ENCODE results near the gene ETFA. TPM values are rescaled to one million over a fixed set of nuclear protein-coding genes. Genes with fewer than 3 reads are reported as not detected.

ETFA gene
- total RNA-seq, 1 experiment from 2014 or later, result 164 TPM

DNA sequence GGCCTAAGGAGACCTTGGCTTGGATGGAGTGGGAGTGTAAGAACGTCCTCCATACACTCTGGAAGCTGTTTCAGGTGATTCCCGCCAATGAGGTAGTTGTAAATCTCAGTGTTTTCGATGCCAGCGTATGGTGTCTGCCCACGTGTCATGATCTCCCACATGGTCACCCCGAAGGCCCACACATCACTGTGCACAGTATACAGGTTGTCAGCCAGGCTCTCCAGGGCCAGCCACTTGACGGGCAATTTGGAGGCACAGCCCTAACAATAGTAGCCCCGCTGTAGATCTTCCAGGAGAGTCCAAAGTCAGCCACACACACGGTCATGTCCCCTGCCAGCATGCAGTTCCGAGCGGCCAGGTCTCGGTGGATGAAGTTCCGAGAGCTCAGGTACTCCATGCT is 51.9 kb downstream of the ETFA start:
- H3K27me3 Mint-ChIP-seq (ENCODE audit: insufficient read depth, unreplicated experiment), result no peaks in the 10 kb centered on the region
- DNase-seq (ENCODE audit: unreplicated experiment), result no peak
- ChIA-PET CTCF (interaction anchor here (1.0 kb wide), 1 partner anchor 68 kb away, joined by 3 read pairs; no protein-coding TSS in a partner anchor), POLR2A (no interaction called here)
- no peaks in the 10 kb centered on the region for H3K4me1 Mint-ChIP-seq (ENCODE audit: insufficient read depth, unreplicated experiment)
- peaks cover 11% of the 10 kb centered on the region for H3K9me3 Mint-ChIP-seq (ENCODE audit: unreplicated experiment)
- no peak overlapping the region for H3K4me3 Mint-ChIP-seq (ENCODE audit: unreplicated experiment)
- BruUV-seq (replicated peaks), result no TSS peak
- no peak overlapping the region for H3K27ac Mint-ChIP-seq (ENCODE audit: low read depth, unreplicated experiment)
- TF ChIP-seq, protein P1, sequence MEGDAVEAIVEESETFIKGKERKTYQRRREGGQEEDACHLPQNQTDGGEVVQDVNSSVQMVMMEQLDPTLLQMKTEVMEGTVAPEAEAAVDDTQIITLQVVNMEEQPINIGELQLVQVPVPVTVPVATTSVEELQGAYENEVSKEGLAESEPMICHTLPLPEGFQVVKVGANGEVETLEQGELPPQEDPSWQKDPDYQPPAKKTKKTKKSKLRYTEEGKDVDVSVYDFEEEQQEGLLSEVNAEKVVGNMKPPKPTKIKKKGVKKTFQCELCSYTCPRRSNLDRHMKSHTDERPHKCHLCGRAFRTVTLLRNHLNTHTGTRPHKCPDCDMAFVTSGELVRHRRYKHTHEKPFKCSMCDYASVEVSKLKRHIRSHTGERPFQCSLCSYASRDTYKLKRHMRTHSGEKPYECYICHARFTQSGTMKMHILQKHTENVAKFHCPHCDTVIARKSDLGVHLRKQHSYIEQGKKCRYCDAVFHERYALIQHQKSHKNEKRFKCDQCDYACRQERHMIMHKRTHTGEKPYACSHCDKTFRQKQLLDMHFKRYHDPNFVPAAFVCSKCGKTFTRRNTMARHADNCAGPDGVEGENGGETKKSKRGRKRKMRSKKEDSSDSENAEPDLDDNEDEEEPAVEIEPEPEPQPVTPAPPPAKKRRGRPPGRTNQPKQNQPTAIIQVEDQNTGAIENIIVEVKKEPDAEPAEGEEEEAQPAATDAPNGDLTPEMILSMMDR (IDR thresholded peaks at IDR 0.05; ENCODE audit: unreplicated experiment), result no peak
- peaks cover 41% of the 10 kb centered on the region for H3K36me3 Mint-ChIP-seq (ENCODE audit: insufficient read depth, unreplicated experiment)
- intact Hi-C loops (cut with micrococcal nuclease), result no loop called here

DNA sequence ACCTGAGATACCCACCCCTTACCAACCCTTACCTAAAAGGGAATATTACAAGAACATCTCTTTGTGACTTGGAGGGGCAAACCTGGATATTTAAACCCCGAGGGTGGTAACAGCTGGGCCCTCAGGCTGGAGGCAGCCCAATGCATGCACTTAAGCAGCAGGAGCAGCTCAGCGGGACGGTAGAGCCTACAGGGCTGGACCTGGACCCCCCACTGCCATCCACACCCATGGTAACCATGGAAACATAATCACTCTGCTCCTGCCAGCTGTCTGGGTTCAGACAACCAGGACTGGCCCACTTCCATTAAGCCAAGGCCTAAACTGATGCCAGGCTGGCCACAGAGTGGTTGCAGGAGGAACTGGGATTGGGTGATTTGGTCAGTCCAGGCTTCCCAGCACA is 52.8 kb downstream of the ETFA start:
- TF ChIP-seq, protein P1 (IDR thresholded peaks at IDR 0.05; ENCODE audit: unreplicated experiment), result no peak
- BruUV-seq (replicated peaks), result no TSS peak
- DNase-seq (ENCODE audit: unreplicated experiment), result no peak
- CTCF ChIA-PET, result no interaction called here
- Mint-ChIP-seq H3K4me3 (ENCODE audit: unreplicated experiment) (no peak overlapping the region), H3K9me3 (ENCODE audit: unreplicated experiment) (peaks cover 6% of the 10 kb centered on the region), H3K36me3 (ENCODE audit: insufficient read depth, unreplicated experiment) (peaks cover 42% of the 10 kb centered on the region), H3K27me3 (ENCODE audit: insufficient read depth, unreplicated experiment) (no peaks in the 10 kb centered on the region), H3K4me1 (ENCODE audit: insufficient read depth, unreplicated experiment) (no peaks in the 10 kb centered on the region), H3K27ac (ENCODE audit: low read depth, unreplicated experiment) (no peak overlapping the region)
- intact Hi-C loops (cut with micrococcal nuclease), result no loop called here
- POLR2A ChIA-PET, result no interaction called here

DNA sequence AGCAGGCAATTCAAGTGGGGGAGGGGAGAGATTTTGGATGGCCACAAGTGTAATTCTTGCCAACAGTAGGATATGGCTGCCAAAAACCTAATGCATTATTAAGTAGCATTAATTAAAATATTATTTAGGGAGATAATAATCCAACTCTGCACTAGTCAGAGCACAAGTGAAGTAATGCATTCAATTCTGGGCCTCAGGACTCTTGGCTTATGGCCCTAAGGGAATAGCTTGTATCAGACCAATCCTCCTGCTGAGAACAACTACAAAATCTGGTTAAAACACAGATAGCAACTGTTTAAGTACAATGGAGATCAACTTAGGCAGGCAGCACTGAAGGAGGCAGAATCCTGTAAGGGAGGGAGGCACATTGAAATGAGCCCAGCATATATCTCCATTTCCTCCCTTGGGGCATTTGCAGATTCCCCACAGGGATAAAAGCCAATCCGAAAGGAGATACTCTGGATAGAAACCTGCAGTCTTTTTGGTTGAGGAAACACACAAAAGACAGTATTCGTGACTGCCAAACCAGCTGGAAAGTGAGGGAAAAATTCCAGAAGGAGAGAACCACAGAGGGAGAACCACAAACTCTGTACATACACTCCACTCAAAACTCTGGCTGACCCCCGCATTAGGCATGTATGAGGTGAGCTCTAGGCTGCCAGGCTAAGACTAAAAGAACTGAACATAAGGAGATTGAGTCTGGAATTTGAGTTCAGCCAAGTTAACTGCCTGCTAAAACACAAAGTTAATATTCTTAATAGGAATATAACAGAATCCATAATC is 57.4 kb downstream of the ETFA start:
- DNase-seq (ENCODE audit: unreplicated experiment), result no peak
- intact Hi-C loops (cut with micrococcal nuclease), result no loop called here
- ChIA-PET POLR2A (interaction anchor here (0.8 kb wide), 1 partner anchor 10 kb away, joined by 3 read pairs; no protein-coding TSS in a partner anchor), CTCF (interaction anchor here (0.9 kb wide), 1 partner anchor 14 kb away, joined by 4 read pairs; no protein-coding TSS in a partner anchor)
- no peak overlapping the region for H3K4me3 Mint-ChIP-seq (ENCODE audit: unreplicated experiment)
- no peaks in the 10 kb centered on the region for H3K27me3 Mint-ChIP-seq (ENCODE audit: insufficient read depth, unreplicated experiment)
- TF ChIP-seq, protein P1 (IDR thresholded peaks at IDR 0.05; ENCODE audit: unreplicated experiment), result no peak
- peaks cover 32% of the 10 kb centered on the region for H3K36me3 Mint-ChIP-seq (ENCODE audit: insufficient read depth, unreplicated experiment)
- no TSS peak for BruUV-seq (replicated peaks)
- no peaks in the 10 kb centered on the region for H3K9me3 Mint-ChIP-seq (ENCODE audit: unreplicated experiment)
- H3K27ac Mint-ChIP-seq (ENCODE audit: low read depth, unreplicated experiment), result no peak overlapping the region
- no peaks in the 10 kb centered on the region for H3K4me1 Mint-ChIP-seq (ENCODE audit: insufficient read depth, unreplicated experiment)

DNA sequence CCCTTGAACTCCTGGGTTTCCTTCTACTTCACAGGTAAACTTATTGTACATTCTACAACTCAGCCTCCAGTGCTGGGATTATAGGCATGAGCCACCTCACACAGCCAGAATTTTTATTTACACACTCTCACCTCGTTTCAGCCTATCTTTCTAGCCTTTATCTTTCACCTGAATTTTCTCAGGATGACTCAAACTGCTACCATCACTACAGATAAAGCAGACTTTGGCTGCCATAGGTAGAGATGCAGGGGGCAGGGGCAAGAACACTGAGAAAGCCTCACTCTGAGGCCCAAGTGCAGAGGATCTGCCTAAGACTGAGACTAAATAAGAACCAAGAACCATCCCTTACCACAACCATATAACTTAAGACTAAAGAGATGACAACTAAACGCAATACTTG is 59.0 kb downstream of the ETFA start:
- Mint-ChIP-seq H3K4me3 (ENCODE audit: unreplicated experiment) (no peak overlapping the region), H3K4me1 (ENCODE audit: insufficient read depth, unreplicated experiment) (no peaks in the 10 kb centered on the region), H3K27ac (ENCODE audit: low read depth, unreplicated experiment) (no peak overlapping the region), H3K9me3 (ENCODE audit: unreplicated experiment) (no peaks in the 10 kb centered on the region), H3K36me3 (ENCODE audit: insufficient read depth, unreplicated experiment) (peaks cover 39% of the 10 kb centered on the region), H3K27me3 (ENCODE audit: insufficient read depth, unreplicated experiment) (no peaks in the 10 kb centered on the region)
- intact Hi-C loops (cut with micrococcal nuclease), result no loop called here
- POLR2A ChIA-PET, result no interaction called here
- no peak for DNase-seq (ENCODE audit: unreplicated experiment)
- no TSS peak for BruUV-seq (replicated peaks)
- CTCF ChIA-PET, result no interaction called here
- TF ChIP-seq, protein P1 (IDR thresholded peaks at IDR 0.05; ENCODE audit: unreplicated experiment), result no peak

Data from MCF 10A (cell line).